Activated CD8-positive, alpha-beta memory T cell treated with anti-CD3 and anti-CD28 coated beads for 24 hours (primary cell): Measurements from ENCODE around the gene GPR149.
"Not testable (repeated sequence)": the region's sequence is repeated elsewhere in the genome, so short reads cannot be mapped to it uniquely, and the experiment has no call there.

Source experiments
- DNase-seq: peaks from one replicate; pipeline ENCODE4 v3.0.0-alpha.2; 2020

GPR149 gene, protein sequence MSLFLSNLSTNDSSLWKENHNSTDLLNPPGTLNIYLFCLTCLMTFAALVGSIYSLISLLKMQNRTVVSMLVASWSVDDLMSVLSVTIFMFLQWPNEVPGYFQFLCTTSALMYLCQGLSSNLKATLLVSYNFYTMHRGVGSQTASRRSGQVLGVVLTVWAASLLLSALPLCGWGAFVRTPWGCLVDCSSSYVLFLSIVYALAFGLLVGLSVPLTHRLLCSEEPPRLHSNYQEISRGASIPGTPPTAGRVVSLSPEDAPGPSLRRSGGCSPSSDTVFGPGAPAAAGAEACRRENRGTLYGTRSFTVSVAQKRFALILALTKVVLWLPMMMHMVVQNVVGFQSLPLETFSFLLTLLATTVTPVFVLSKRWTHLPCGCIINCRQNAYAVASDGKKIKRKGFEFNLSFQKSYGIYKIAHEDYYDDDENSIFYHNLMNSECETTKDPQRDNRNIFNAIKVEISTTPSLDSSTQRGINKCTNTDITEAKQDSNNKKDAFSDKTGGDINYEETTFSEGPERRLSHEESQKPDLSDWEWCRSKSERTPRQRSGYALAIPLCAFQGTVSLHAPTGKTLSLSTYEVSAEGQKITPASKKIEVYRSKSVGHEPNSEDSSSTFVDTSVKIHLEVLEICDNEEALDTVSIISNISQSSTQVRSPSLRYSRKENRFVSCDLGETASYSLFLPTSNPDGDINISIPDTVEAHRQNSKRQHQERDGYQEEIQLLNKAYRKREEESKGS

DNA sequence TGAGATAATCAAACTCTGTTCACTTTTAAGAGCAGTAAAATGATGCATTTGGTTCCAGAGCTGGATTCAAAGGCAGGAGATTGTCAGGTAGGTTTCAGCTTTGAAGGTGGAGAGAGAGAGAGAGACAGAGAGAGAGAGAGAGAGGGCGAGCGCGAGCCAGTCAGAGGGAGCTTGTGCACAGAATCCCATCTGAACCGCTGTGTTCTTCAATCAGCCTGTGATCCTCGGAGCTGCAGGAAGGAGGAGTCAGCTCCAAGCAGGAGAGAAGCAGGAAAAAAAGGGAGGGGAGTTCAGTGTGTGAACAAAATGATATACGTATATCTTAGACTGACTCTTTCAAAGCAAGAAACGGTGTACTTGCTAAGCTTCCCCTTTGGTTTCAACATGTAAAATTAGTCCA lies at the start of gene GPR149:
Gene GPR149, minus strand, starts transcription at position 177 of the 400 bp plus-strand sequence. CDS start 575 bp downstream, outside the sequence.
- DNase-seq: no peak

DNA sequence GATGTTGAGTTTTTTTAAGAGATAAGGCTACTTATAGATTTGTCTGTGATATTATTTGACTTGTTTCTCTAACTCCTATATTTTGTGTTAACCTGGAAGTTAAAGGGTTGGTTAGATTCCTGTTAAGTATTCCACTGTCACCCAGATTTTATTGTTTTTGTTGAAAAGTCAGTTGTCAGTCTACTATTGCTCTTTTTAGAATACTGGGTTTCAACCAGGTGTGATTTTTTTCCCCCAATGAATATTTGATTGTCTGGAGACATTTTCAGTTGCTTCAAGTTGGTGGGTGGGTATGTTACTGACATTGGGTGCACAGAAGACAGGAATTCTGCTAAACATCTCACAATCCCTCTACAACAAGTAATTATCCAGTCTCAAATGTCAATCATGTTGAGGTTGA lies 43.8 kb upstream of the GPR149 start:
- DNase-seq: no peak

DNA sequence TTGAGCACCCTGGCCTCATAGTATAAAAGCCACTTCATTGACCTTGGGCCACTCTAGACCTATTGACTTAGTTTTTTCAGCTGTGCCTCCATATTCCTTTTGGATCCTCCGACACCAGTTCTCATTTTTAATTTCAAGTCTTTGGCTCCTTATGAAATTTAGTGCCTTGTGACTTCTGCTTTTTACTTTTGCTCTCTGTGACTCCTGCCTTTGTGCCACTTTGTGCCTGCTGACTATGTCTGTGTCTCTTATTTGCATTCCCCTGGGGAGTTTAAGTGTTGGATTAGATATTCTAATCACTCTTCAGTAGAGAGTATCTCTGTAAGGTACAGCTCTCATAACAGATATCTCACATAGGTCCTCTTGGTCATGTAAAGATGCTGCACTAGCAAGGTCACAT lies 39.6 kb upstream of the GPR149 start:
- no peak for DNase-seq

DNA sequence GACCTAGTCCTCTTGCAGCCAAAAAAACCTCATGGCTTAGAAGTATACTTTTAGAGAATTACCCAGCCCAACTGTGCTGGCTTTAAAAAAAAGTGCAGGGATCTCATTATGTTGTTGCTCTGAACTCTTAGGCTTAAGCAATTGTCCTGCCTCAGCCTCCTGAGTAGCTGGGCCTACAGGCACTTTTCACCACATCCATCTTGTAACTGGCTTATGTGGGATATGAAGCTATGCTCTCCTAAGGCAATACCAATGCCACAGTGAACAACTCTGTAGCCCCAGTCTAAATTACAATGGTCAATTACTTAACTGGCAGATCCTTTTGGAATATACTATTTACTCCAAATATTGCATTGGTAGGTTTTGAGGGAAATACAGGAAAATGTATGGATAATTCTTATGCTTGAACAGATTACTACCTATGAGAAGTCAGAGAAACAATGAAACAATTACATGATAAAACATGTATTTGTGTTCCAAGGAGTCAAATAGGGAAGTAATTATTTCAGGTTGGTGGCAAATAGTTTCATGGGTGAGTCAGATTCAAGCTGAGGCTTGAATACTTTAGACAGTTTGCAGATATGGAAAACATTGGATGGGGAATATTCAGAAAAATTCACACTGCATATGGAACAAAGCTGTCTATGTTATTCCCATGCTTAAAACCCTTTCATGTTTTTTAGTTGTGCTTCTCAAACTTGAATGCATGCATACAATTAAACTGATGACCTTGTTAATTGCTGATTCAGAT lies 34.6 kb upstream of the GPR149 start:
- no peak for DNase-seq

DNA sequence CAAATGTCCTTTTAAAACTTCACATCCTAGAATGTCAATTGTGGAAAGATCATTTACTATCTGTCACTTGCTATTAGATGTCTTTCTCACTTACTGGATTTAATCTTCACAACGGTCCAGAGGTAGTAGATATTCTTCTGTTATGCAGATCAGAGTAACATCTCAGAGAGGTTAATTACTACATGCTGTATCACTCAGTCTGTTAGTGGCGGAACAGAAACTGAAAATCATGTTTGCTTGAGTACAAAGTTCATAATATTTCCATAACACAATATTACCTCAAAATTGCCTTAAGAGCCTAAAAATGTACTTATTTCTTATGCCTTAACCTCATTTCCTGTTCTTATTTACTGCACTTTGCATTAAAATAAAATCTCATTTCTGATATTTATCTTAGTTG lies 28.6 kb upstream of the GPR149 start:
- DNase-seq: no peak

DNA sequence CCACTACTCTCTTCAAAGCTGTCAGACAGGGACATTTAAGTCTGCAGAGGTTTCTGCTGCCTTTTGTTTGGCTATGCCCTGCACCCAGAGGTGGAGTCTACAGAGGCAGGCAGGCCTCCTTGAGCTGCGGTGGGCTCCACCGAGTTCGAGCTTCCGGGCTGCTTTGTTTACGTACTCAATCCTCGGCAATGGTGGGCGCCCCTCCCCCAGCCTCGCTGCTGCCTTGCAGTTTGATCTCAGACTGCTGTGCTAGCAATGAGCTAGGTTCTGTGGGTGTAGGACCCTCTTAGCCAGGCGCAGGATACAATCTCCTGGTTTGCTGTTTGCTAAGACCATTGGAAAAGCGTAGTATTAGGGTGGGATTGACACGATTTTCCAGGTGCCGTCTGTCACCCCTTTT lies 9.1 kb upstream of the GPR149 start:
- not testable (repeated sequence) for DNase-seq

DNA sequence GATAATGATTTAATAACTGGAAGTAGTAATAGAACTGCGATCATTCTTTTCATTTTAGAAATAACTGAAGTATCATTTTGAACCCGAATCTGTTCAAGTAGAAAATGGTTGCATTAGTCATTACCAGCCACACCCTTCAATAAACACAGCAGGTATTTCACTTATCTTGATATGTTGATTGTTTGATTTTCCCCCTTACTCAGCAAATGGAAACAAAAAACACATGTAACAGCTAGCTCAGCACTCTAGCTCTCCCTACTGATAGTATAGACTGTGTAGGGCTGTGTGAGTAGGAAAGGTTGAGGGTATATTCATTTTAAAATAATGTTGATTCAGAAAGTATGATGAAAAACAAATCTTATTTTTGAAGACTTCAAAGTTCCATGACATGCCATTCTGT lies 1.1 kb upstream of the GPR149 start:
- no peak for DNase-seq

DNA sequence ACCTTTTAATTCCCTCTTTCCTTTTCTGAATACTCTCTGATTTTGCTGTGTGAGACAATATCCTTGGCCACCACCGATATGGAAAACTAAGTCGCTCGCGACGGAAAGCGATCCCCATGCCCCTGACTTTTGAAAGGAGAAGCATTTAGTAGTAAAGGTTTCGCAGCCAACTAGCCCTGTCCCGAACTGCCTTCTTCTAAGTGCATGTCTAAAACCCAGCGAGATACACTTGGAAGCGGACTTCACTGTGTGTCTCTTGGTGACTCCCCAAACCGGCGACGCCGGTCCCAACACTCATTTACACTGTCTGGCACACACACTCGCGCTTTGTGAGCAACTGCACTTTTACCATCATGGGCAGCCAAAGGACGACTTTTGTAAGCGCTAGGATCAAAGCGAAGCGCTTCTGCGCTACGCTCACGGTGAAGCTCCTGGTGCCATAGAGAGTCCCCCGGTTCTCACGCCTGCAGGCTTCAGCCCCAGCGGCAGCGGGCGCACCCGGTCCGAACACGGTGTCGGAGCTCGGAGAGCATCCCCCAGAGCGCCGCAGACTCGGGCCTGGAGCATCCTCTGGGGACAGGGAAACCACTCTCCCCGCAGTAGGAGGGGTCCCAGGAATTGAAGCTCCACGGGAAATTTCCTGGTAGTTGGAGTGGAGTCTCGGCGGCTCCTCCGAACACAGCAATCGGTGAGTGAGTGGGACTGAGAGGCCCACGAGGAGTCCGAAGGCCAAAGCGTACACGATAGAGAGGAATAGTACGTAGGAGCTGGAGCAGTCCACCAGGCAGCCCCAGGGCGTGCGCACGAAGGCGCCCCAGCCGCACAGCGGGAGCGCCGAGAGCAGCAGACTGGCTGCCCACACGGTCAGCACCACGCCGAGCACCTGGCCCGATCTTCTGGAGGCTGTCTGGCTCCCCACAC lies 1.4 kb downstream of the GPR149 start:
- no peak for DNase-seq

DNA sequence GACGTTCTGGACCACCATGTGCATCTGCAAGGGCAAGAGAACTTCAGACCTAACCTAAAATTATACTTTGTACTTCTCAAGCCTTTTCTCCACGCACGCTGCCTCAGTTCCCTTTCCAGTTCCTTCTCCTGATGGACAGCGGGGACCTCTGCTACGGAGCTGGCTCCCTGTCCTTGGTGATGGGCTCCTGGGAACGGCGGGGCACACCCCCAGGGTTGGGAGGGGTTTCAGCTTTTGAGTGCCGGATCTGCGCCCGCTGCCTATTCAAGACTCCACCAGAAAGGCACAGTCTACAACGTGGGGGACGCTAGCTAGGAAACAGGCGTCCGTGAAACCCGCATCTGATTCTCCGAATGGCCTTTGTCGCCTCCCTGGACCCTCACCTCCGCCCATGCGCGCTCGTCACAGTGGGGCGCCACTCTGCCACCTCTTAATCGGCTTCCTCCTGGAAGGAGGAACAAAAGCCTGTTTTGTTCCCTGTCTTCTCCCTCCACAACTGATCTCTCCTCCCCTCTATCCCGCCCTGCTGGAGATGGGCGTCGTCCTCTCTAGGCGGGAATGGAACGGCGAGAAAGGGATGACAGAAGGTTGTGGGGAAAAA lies 2.2 kb downstream of the GPR149 start:
- DNase-seq: no peak

DNA sequence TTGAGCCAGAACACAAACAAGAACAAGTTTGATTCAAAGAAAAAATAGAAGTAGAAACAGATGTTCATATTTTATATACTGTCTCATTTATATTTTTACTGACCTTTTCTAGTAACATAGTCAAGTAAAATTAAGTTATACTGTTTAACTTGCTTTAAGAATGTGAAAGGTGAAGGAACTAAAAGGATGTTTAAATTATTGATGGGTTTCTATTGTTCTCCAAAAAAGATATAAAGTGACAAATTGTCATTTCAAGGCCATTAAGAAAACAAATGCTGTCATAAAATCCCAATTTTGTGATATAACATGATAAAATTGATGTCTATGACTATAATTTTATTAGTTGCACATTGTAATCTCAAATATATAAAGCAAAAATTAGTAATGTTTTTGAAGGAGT lies 7.3 kb downstream of the GPR149 start:
- DNase-seq: no peak

DNA sequence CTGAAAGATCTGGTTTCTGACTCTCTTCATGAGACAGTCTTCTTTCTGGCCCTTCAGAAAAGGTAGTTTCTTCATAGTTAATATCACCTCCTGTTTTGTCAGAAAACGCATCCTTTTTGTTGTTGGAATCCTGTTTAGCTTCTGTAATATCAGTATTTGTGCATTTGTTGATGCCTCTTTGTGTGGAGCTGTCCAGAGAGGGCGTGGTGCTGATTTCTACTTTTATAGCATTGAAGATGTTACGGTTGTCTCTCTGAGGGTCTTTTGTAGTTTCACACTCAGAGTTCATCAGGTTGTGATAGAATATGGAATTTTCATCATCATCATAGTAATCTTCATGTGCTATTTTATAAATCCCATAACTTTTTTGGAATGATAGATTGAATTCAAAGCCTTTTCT lies 8.9 kb downstream of the GPR149 start:
- DNase-seq: no peak

DNA sequence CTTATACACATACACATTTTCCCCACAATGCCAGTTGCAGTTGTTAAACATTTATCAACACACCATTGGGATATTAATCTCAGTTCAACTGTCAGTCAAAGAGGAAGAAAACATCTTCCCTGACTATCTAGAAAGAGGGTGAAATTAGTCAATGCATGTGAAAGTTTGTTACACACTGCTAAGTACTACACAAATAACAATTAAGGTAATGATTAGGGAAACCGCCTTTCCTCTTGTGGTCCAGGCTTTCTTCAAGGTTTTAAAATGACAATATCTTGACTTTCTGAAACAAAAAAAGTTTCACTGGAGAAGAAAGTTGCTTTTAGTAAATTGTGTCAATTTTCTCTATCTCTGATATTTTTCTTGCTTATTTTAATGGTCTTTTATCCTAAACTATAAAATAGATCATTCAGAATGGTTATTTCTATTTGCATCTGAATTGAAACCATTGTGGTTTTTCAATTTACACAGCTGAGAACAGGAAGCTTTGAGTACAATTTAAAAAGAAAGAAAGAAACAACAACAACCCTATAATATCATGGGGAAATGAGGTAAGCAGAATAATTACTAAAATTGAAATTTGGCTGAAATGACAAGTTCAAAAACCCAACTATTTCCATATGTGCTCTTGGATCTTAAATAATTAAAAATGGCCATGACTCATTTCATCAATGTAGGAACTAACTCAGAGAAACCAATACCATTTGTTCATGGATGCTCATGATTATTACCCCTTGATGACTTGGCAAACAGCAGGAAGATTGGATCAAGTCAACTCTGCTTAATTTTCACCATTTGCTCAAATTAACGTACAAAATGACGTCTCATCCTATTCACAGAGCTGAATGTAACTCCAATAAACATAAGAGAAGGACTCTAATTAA lies 31.7 kb downstream of the GPR149 start:
- DNase-seq: no peak

DNA sequence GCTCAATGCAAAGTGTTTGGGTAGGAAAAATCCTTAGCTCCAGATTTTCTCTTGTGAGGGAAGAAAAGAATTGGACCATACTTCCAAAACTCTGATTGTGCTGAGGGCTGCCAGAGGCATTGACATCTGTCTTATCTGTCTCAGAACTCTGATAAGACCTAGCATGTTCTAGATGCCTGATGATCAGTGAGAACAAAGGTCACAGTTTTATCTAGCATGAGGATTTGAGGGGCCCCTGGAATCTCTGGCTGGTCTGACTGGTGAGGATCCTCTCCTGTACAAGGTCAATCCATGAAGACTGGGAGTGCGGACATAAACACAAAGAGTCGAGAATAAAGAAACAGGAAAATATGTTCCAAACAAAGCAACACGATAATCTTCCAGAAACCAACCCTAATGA lies 40.1 kb downstream of the GPR149 start:
- DNase-seq: no peak

DNA sequence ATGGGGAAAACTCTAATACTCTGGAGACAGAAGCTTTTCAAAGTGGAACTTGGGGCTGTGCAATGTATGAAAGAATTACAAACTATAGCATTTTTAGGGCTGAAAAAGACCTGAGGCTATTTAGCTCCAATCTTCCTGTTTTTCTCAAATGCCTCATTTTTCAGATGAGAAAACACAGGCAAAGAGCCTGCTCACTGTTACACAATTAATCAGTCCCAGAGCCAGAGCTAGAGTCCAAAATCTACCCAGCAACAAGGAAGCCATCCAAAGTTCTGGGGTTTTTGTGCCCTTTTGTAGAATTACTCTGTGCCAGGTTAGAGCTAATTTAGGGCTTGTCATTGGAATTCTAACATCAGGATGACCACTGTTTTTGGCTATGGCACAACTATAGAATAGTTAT lies 45.5 kb downstream of the GPR149 start:
- DNase-seq: no peak

DNA sequence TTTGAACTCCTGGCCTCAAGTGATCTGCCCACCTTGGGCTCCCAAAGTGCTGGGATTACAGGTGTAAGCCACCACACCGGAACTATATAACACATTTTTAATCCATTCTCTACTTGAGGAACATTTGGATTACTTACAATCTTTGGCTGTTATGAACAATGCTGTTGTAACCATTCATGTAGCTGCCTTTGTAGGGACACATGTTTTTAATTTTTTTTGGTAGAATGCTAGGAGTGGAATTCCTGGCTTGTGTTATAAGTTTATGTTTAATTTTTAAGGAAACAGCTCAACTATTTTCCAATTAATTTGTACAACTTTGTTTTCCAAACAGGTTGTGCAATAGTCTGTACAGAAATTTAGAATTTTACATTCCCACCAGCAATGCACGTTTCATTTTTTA lies 51.7 kb downstream of the GPR149 start:
- no peak for DNase-seq

DNA sequence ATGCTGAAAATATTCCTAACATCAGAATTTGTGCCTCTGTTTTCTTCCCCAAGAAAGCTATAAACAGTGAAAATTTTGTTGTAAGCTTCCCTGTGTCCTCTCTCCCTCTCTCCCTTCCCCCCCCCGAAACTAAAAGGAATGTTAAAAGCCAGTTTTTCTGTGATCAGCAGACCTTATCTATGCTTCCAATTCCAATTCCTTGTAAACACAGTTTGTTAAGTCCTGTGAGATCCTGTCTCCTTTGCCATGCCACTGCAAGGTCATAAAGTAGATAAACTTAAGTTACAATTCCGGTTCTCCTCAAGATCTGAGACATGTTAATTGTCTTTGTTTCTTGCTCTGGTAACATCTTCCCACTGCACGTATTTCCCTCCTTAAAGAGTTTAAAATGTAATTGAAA lies 62.8 kb downstream of the GPR149 start:
- no peak for DNase-seq

DNA sequence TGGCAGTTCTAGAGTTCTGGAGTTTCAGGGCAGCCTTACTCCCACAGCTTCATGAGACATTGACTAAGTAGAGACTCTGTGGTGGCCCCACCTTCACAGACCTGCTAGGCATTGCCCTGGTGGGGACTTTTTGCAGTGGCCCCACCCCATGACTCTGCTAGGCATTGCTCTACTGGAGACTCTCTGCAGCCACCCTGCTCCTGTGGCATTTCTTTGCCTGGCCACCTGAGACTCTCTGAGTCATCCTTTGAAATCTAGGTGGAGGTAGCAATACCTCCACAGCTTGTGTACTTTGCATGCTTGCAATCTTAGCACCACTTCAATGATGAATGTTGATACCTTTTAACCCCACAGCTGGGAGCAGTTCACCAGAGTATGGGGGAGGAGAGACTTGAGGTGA lies 65.1 kb downstream of the GPR149 start:
- no peak for DNase-seq

DNA sequence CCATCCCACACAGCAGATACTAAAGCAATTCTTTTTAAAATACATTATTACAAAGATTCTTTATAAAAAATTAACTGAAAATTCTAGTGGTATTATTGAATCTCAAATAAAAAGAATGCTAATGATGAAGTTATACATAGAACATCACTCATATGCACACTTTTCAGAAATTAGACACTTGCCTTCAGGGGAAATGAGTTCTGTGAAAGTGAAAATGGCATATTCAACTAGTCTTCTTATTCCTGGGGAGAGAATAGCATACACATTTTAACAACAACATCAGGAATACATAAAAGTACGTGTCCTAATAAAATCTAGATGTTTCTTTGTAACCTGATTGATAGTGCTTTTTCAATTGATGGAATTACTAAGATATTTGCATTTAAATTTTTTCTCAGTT lies 68.9 kb downstream of the GPR149 start:
- no peak for DNase-seq

DNA sequence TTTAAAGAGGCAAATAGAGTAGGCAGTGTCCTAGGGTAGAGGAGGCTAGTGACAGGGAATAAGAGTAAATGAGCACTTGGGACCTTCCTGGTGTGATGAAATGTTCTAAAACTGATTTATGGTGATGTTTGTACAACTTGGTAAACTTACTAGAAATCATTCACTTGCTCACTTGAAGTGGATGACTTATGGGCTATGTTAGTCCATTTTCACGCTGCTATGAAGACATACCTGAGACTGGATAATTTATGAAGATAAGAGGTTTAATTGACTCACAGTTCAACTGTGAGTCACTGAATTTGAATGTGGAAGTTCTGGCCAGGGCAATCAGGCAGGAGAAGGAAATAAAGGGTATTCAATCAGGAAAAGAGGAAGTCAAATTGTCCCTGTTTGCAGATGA lies 74.0 kb downstream of the GPR149 start:
- no peak for DNase-seq

DNA sequence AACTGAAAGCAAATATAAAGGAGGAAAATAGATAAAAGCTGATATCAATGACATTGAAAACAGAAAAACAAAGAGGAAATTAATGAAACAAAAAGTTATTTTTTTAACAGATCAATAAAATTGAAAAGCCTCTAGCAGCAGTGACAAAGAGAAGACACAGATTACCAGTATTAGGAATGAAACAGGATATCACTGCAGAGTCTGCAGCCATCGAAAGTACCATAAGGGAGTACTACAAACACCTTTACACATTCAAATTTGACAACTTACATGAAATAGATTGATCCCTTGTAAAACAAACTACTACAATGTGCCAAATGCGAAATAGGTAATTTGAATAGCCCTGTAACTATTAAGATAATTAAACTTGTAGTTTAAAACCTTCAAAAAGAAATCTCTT lies 80.8 kb downstream of the GPR149 start:
- DNase-seq: no peak
